Osteocyte (in vitro differentiated cells): ENCODE data around the gene TMEM170A. TPM values are rescaled to one million over a fixed set of nuclear protein-coding genes. Genes with fewer than 3 reads are reported as not detected.
A peak's percentile ranks its signal among the peaks of the same experiment; 100 is the strongest.

Source experiments
- DNase-seq: peaks from one replicate; pipeline ENCODE4 v3.0.0; 2021; ENCODE audit warnings: mixed read lengths; ENCODE audit not compliant: unreplicated experiment; ENCODE audit errors: extremely low spot score
- H3K27ac Mint-ChIP-seq: one replicate; pipeline ENCODE4 v1.8.0; 2021; ENCODE audit warnings: mild to moderate bottlenecking, mixed read lengths; ENCODE audit not compliant: unreplicated experiment
- H3K27me3 Mint-ChIP-seq: one replicate; pipeline ENCODE4 v1.8.0; 2021; ENCODE audit warnings: mixed read lengths; ENCODE audit not compliant: unreplicated experiment
- H3K36me3 Mint-ChIP-seq: one replicate; pipeline ENCODE4 v1.8.0; 2021; ENCODE audit warnings: mixed read lengths; ENCODE audit not compliant: unreplicated experiment
- H3K4me1 Mint-ChIP-seq: one replicate; pipeline ENCODE4 v1.8.0; 2021; ENCODE audit warnings: mixed read lengths; ENCODE audit not compliant: unreplicated experiment
- H3K4me3 Mint-ChIP-seq: one replicate; pipeline ENCODE4 v1.8.0; 2021; ENCODE audit warnings: mild to moderate bottlenecking, moderate library complexity, mixed read lengths; ENCODE audit not compliant: unreplicated experiment
- H3K9me3 Mint-ChIP-seq: one replicate; pipeline ENCODE4 v1.8.0; 2021; ENCODE audit warnings: mixed read lengths; ENCODE audit not compliant: unreplicated experiment
- total RNA-seq: library from RNA; stranded (reverse); gene quantifications from 2 replicates; pipeline ENCODE4 v1.2.1, GENCODE V29; 2021
- TF ChIP-seq, protein P1 (sequence below): fragments of 200-600 bp; sonication (generic); IDR thresholded peaks from 2 replicates; pipeline ENCODE4 v1.5.0; 2021; ENCODE audit warnings: antibody characterized with exemption, mild to moderate bottlenecking, moderate library complexity

The TMEM170A gene
- total RNA-seq, 1 donor from 2014 or later, result 13.9 TPM

DNA sequence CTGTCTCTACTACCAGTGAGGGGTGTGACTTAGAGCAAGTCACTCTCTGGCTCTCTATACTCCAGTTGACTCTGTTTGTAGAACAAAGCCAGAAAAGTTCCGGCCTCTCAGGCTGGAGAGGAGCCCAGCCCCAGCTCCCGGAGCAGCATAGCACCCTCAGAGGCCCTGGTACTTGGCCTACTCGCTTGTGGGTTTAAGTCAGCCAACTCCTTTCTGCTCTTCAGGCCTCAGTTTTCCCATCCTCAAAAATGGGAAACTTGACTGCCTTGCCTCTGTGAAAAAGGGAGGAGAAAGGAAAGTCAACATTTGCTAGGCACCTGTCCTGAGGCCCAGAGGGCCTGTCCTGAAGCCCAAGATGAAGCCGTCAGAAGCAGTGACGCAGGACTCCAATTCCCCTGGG lies 29.7 kb upstream of the TMEM170A start:
- no peaks in the 10 kb centered on the region for H3K9me3 Mint-ChIP-seq
- peaks cover 7% of the 10 kb centered on the region for H3K4me1 Mint-ChIP-seq
- no peak for DNase-seq
- H3K27ac Mint-ChIP-seq, result no peak overlapping the region
- TF ChIP-seq, protein P1, sequence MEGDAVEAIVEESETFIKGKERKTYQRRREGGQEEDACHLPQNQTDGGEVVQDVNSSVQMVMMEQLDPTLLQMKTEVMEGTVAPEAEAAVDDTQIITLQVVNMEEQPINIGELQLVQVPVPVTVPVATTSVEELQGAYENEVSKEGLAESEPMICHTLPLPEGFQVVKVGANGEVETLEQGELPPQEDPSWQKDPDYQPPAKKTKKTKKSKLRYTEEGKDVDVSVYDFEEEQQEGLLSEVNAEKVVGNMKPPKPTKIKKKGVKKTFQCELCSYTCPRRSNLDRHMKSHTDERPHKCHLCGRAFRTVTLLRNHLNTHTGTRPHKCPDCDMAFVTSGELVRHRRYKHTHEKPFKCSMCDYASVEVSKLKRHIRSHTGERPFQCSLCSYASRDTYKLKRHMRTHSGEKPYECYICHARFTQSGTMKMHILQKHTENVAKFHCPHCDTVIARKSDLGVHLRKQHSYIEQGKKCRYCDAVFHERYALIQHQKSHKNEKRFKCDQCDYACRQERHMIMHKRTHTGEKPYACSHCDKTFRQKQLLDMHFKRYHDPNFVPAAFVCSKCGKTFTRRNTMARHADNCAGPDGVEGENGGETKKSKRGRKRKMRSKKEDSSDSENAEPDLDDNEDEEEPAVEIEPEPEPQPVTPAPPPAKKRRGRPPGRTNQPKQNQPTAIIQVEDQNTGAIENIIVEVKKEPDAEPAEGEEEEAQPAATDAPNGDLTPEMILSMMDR, result no peak
- H3K4me3 Mint-ChIP-seq, result peak overlapping the region; percentile 79
- peaks cover 13% of the 10 kb centered on the region for H3K27me3 Mint-ChIP-seq
- no peaks in the 10 kb centered on the region for H3K36me3 Mint-ChIP-seq

GRCh38 chr16:75491876-75492275 lies 27.4 kb upstream of the TMEM170A start:
- Mint-ChIP-seq H3K27ac (no peak overlapping the region), H3K4me3 (no peak overlapping the region), H3K9me3 (no peaks in the 10 kb centered on the region), H3K4me1 (peaks cover 7% of the 10 kb centered on the region), H3K27me3 (peaks cover 14% of the 10 kb centered on the region), H3K36me3 (no peaks in the 10 kb centered on the region)
- DNase-seq, result no peak
- TF ChIP-seq, protein P1, result peak; percentile 23

DNA sequence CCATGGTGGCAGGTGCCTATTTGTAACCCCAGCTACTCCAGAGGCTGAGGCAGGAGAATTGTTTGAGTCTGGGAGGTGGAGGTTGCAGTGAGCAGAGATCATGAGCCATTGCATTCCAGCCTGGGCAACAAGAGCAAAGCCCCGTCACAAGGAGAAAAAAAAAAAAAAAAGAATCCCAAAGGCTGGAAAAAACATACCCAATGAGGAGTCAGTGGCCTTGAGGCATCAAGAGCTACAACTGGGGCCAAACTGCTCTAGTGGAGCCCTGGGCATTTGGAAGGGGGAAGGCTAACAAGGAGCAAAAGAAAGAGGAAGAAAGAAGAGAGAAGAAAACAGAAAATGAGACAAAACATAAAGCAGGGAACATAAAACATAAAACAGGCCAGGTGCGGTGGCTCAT lies 23.8 kb upstream of the TMEM170A start:
- DNase-seq, result no peak
- no peak overlapping the region for H3K27ac Mint-ChIP-seq
- H3K4me1 Mint-ChIP-seq, result no peaks in the 10 kb centered on the region
- TF ChIP-seq, protein P1, result no peak
- H3K27me3 Mint-ChIP-seq, result peaks cover 6% of the 10 kb centered on the region
- H3K36me3 Mint-ChIP-seq, result no peaks in the 10 kb centered on the region
- H3K4me3 Mint-ChIP-seq, result no peak overlapping the region
- H3K9me3 Mint-ChIP-seq, result no peaks in the 10 kb centered on the region

GRCh38 chr16:75486676-75487313 lies 22.3 kb upstream of the TMEM170A start:
- Mint-ChIP-seq H3K4me1 (no peaks in the 10 kb centered on the region), H3K36me3 (no peaks in the 10 kb centered on the region), H3K4me3 (no peak overlapping the region), H3K9me3 (no peaks in the 10 kb centered on the region), H3K27ac (no peak overlapping the region), H3K27me3 (peaks cover 6% of the 10 kb centered on the region)
- DNase-seq, result no peak
- TF ChIP-seq, protein P1, result no peak

GRCh38 chr16:75486014-75486675 lies 21.7 kb upstream of the TMEM170A start:
- H3K27me3 Mint-ChIP-seq, result peaks cover 10% of the 10 kb centered on the region
- no peaks in the 10 kb centered on the region for H3K4me1 Mint-ChIP-seq
- no peak overlapping the region for H3K27ac Mint-ChIP-seq

More at GRCh38 chr16:75486014-75486675, 21.7 kb upstream of the TMEM170A start:
- Mint-ChIP-seq H3K4me3 (no peak overlapping the region), H3K36me3 (no peaks in the 10 kb centered on the region), H3K9me3 (no peaks in the 10 kb centered on the region)
- DNase-seq, result no peak
- TF ChIP-seq, protein P1, result no peak
